ENCODE measurements around the gene GAL. TPM values are rescaled to one million over a fixed set of nuclear protein-coding genes. Genes with fewer than 3 reads are reported as not detected.

The GAL gene
- total RNA-seq, 4 donors from 2014 or later = 2.9 to 10.6 (median 4.7) TPM; not detected in 1

DNA sequence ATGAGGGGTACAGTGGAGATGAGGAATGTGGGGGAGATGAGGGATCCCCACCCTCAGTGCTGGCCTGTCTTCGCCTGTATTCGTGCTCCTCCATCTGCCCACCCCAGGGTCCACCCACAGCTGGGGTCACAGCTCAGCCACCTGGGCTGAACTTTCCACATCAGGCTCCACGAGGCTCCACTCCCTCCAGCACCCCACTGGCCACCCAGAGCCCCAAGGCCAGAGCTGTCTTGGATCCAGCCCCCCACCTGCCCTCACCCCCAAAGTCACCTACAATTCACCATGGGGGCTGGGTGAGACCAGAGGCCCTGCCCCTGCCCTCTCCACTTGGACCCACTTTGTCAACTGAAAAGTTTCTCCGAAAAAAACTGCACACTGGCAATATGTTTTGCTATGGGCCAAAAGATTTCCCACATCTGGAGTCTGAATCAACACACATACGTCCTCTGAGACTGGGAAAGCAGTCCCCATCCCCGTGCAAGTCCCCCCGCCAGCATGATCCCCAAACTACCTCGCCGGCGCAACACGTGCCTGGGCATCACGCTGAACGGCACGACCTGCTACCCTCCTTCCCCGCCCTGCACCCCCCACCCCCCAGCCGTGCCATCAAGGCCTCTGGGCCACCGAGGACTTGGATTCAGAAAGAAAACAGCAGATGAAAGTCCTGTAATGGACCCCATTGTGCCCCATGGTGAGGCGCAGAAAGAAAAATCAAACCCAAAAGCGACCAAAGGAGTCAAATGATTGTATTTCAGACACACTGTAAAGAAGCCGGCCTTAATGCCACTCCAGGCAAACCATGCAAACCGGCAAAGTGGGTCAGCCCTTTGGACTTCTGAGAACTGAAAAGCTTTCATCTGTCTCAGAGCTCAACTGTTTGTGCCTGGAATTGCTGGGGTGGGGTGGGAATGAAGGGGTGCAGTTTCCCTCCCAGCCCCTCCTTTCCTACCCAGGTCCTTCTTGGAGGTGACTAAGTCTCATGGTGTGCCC, 16.5 kb upstream of the GAL start:
- Histone ChIP-seq H3K4me1 (no peaks in the 10 kb centered on the region), H3K36me3 (no peaks in the 10 kb centered on the region), H3K27ac (no peak overlapping the region), H3K4me3 (no peak overlapping the region), H3K9me3 (peaks cover 0 to 4% (median 0%) of the 10 kb centered on the region in 3 donors), H3K27me3 (peaks cover 49% of the 10 kb centered on the region)
- 67 to 72% methylated on average over 6 to 8 of the region's 21 CpGs for WGBS, 2 donors (ENCODE audit: low coverage in 1 of 2)
- ATAC-seq = no peak
- TF ChIP-seq, protein P1, sequence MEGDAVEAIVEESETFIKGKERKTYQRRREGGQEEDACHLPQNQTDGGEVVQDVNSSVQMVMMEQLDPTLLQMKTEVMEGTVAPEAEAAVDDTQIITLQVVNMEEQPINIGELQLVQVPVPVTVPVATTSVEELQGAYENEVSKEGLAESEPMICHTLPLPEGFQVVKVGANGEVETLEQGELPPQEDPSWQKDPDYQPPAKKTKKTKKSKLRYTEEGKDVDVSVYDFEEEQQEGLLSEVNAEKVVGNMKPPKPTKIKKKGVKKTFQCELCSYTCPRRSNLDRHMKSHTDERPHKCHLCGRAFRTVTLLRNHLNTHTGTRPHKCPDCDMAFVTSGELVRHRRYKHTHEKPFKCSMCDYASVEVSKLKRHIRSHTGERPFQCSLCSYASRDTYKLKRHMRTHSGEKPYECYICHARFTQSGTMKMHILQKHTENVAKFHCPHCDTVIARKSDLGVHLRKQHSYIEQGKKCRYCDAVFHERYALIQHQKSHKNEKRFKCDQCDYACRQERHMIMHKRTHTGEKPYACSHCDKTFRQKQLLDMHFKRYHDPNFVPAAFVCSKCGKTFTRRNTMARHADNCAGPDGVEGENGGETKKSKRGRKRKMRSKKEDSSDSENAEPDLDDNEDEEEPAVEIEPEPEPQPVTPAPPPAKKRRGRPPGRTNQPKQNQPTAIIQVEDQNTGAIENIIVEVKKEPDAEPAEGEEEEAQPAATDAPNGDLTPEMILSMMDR (IDR thresholded peaks at IDR 0.05) = no peak
- TF ChIP-seq POLR2A (IDR thresholded peaks at IDR 0.05) = no peak

DNA sequence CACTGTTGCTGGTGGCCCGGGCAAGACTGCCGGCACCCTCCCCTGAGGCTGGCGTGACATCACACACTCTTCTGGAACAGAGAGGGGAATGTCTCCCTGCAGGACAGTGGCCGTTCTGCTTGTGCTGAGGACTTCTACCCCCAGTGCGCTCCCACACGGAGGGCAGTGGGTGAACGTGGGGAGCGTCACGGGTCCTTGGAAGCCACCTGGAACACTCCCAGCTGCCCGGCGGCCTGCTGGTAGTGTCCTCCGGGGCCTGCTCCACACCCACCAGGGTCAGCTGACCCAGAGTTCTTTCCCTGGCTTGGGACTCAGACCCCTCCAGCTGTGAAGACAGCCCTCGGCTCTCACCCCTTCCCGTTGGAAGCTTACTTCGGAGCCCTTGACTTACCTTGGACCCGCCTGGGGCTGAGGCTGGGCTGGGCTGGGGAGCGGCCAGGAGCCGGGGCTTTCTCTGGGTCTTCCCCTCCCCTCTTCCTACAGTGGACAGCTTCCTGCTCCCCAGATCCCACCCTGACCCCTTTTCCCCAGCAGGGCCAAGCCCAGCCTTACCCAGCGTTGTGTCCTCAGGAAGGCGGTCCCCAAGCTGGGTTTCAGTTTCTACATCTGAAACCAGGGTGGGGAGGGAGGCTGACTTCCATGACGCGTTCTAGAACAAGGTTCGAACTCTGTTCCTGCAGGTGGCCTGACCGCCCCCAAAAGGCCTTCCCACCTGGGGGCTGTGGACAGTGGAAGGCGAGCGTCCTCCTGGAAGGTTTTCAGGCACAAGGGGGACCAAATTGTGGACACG, 14.8 kb upstream of the GAL start:
- WGBS, 2 donors (ENCODE audit: low coverage in 1 of 2) = 86 to 92% methylated on average over 2 to 5 of the region's 27 CpGs
- no peak for ATAC-seq
- Histone ChIP-seq H3K27me3 (peaks cover 45% of the 10 kb centered on the region), H3K9me3 (peaks cover 0 to 14% (median 0%) of the 10 kb centered on the region in 3 donors), H3K4me1 (no peaks in the 10 kb centered on the region), H3K4me3 (no peak overlapping the region), H3K36me3 (no peaks in the 10 kb centered on the region), H3K27ac (no peak overlapping the region)
- TF ChIP-seq EP300 (IDR thresholded peaks at IDR 0.05) = no peak
- no peak for TF ChIP-seq POLR2AphosphoS5 (IDR thresholded peaks at IDR 0.05)
- TF ChIP-seq, protein P1 (IDR thresholded peaks at IDR 0.05) = no peak

DNA sequence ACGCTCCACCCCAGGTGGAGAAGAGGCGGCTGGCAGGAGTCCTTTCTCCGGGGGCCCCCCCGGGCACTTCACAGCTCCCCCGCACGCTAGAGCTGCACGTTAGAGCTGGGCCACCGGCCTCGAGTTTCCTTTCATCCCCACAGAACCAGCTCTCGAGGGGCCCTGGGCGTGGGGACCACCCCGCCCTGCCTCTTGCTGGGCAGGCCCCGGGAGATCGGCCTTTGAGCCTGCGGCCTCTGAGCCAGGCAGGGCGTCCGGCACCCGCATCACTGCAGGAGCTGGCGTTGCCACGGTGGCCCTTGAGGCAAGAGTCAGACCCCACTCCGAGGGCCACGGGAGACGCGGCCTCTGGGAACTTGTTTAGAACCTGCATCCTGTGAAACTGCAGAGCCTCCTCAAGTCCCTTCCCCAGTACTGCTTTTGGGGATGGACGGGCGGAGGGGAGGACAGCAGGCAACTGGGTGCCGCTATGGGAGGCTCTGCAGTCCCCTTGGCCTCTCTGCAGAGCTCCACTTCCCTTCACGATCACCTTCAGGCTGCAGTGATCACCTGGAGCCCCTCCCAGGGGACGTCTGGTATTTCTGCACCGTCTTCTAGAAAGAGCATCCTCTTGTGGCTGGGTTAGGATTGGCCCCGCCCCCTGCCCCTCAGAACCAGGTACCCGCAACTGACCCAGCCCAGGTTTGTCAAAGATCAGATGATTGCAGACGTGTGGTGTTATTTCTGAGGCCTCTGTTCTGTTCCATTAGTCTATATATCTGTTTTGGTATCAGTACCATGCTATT, 13.9 kb upstream of the GAL start:
- Histone ChIP-seq H3K4me3 (no peak overlapping the region), H3K27ac (no peak overlapping the region), H3K36me3 (no peaks in the 10 kb centered on the region), H3K4me1 (no peaks in the 10 kb centered on the region), H3K27me3 (peaks cover 36% of the 10 kb centered on the region), H3K9me3 (peaks cover 0 to 14% (median 0%) of the 10 kb centered on the region in 3 donors)
- 53 to 80% methylated on average over 2 to 4 of the region's 33 CpGs for WGBS, 2 donors (ENCODE audit: low coverage in 1 of 2)
- TF ChIP-seq, protein P1 (IDR thresholded peaks at IDR 0.05) = no peak
- TF ChIP-seq POLR2AphosphoS5 (IDR thresholded peaks at IDR 0.05) = no peak
- TF ChIP-seq EP300 (IDR thresholded peaks at IDR 0.05) = no peak
- no peak for TF ChIP-seq POLR2A (IDR thresholded peaks at IDR 0.05)
- ATAC-seq = no peak

DNA sequence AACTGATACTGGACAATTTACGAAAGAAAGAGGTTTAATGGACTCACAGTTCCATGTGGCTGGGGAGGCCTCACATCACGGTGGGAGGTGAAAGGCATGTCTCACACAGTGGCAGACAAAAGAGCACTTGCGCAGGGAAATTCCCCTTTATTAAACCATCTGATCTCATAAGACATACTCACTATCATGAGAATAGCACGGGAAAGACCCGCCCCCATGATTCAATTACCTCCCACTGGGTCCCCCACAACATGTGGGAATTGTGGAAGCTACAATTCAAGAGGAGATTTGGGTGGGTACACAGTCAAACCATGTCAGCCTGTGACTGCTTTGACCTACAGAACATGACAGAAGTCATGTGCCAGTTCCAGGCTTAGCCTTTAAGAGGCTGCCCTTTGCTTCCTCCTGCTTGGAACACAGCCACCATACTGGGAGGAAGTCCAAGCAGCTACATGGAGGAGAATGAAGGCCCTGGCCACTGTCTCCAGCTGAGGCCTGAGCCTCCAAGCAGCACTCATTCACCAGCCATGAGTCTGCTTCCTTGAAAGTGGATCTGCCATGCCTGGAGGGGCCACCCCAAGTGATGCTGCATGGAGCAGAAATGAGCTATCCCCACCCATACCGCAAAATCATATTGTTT, 10.9 kb upstream of the GAL start:
- no peak overlapping the region for H3K27ac ChIP-seq
- TF ChIP-seq POLR2A (IDR thresholded peaks at IDR 0.05) = no peak
- TF ChIP-seq EP300 (IDR thresholded peaks at IDR 0.05) = no peak
- 62% methylated on average over 5 of the region's 6 CpGs; no CpG with 5 or more reads in 1 of the 2 donors for WGBS, 2 donors (ENCODE audit: low coverage in 1 of 2)
- no peak for ATAC-seq
- H3K4me3 ChIP-seq = no peak overlapping the region
- H3K36me3 ChIP-seq = no peaks in the 10 kb centered on the region
- peaks cover 0 to 14% (median 0%) of the 10 kb centered on the region in 3 donors for H3K9me3 ChIP-seq
- peaks cover 0 to 7% (median 5%) of the 10 kb centered on the region in 3 donors for H3K4me1 ChIP-seq
- H3K27me3 ChIP-seq = peaks cover 33% of the 10 kb centered on the region

Data from gastroesophageal sphincter (tissue), 4 donors.